HG03175 (cell line): ENCODE results near the gene TRH.
"Not testable (repeated sequence)": the region's sequence is repeated elsewhere in the genome, so short reads cannot be mapped to it uniquely, and the experiment has no call there.

Experiments
- ATAC-seq: cut with Tn5 transposase; IDR thresholded peaks from one replicate; pipeline ENCODE4 v1.9.1; 2021; ENCODE audit warnings: mild to moderate bottlenecking, moderate library complexity; ENCODE audit not compliant: unreplicated experiment

TRH gene

DNA sequence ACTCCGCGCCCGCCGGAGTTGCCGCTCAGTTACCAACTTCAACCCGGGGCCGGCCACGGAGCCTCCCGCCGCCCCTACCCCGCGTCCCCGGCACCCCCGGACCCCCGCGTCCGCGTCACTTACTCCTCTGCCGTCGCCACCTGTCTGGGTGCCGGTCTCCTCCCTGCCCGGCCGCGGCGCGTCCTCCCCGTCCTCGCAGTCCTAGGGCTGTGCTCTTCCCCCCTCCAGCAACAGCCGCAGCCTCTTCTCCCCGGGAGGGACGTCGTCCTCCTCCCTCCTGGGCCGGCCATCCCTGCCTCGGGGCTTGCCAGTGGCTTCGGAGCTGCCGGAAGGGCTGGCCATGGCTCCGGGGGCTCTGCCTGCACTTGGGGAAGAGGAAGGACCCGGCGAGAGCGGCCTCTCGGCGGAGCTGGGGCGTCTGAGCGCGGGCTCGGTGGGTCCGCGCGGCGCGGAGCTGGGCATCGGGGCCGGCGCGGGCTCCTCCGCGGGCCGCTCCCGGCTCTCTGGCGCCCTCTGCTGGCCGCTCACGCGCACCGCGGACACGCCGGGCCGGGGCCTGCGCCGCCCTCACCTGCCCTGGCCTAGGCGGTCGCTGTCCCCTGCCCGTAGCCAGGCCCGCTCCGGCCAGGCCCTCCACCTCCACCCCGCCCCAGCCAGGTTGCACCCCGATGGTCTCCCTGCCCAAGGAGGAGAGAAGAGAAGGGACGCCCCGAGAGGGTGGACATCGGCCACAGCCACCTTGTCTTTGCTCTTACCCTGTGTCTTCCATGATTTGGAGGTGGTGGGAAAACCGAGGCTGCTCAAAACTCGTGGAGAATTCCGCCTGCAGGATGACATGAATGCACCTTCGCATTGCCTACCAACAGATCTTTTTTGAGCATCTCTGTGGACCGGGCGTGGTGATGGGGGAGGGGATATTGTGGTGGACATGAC lies 28.4 kb downstream of the TRH start:
- not testable (repeated sequence) for ATAC-seq

GRCh38 chr3:130010556-130010955 lies 36.0 kb downstream of the TRH start:
- no peak for ATAC-seq

GRCh38 chr3:130012108-130012507 lies 37.6 kb downstream of the TRH start:
- not testable (repeated sequence) for ATAC-seq

DNA sequence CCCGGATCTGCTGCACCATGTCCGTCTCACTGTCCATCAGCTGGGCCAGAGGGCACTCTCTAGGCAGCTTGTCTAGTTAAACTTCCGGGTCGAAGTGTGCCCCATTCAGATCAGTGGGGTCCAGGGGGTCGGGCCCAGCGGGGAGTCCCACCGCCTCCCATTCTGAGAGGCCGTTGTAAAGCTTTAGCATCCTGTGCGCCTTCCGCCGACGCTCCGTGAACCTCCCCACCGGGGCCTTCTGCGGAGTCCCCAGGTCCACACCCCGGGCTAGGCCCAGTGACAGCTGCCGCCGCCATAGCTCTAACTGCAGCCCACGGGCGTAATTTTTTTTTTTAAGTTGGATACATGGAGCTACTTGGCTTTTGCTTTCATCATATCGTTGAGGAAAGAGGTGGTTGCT lies 38.7 kb downstream of the TRH start:
- ATAC-seq = not testable (repeated sequence)

DNA sequence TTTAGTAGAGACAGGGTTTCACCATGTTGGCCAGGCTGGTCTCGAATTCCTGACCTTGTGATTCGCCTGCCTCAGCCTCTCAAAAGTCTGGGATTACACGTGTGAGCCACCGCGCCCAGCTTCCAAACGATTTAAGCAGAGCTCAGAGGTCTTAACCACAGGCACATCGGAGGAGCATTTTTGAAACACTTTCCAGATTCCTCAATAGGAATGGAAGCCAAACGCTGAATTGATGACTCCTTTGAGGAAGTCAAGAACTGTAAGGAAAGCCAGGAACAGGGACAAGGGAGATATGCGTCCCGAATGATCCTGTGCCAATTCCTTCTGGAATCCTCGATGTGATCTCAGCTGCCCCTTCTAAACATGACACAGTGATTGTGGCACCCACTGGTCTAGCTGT lies 40.0 kb downstream of the TRH start:
- no peak for ATAC-seq

DNA sequence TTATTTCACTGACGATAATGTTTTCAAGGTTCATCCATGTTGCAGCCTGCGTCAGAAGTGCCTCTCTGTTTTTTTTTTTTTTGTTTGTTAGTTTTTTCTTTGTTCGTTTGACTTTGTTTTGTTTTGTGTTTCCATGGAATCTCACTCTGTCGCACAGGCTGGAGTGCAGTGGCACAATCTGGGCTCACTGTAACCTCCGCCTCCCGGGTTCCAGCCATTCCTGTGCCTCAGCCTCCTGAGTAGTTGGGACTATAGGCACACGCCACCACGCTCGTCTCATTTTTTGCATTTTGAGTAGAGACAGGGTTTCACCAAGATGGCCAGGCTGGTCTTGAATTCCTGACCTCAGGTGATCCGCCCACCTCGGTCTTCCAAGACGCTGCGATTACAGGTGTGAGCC lies 43.1 kb downstream of the TRH start:
- ATAC-seq = not testable (repeated sequence)

DNA sequence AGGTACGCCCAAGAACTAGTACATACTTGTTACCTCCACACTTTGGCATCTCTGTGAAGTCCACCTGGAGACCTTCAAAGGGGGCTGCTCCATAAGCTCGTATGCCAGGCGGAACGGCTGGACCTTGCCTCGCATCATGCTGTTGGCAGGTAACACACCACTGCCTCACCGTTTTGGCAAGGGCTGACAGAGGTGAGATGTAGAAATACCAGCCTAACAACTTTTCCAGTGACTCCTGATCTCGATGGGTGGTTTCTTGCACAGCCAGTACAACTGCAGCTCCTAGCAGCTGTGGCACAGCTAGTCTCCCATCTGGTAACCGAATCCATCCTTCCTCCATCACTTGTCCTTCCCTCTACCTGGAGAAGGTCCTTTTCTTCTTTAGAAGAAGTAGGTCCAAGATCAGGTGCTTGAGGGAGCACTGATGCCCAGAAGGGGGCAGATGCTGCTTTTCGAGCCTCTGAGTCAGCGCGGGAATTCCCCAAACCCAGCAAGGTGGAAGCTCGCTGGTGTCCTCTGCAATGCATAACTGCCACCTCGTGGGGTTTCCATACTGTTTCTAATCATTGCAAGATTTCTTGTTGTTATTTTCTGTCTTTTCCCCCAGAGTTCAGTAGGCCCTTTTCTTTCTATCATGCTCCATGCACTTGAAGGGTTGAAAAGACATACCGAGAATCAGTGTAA lies 51.8 kb downstream of the TRH start:
- ATAC-seq = not testable (repeated sequence)

DNA sequence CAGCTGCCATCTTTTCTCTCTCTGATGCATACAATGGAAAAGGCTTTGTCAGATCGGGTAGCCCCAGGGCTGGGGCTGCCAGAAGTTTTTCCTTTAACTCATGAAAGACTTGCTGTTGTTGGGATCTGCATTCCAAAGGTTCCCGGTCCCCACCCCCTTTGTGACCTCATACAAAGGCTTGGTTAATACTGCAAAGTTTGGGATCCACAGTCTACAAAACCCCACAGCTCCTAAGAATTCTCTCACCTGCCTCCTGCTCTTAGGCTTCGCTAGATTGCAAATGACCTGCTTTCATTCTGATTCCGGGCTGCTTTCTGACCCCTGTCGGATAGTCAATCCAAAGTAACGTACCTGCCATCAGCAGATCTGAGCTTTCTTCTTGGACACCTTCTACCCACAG lies 52.9 kb downstream of the TRH start:
- not testable (repeated sequence) for ATAC-seq
